WI38 (cell line): ENCODE measurements around the gene TMEM198.

Source experiments
- H3K4me3 ChIP-seq: 2 replicates; pipeline ENCODE4 v1.5.1; 2011; ENCODE audit warnings: low read depth, mild to moderate bottlenecking, control low read depth, low read length
- CTCF ChIP-seq: IDR thresholded peaks from 2 replicates; pipeline ENCODE4 v1.5.1; 2012; ENCODE audit warnings: low read depth, mild to moderate bottlenecking, control low read depth, low read length

Gene TMEM198

GRCh38 chr2:219551441-219552381 lies 7.9 kb downstream of the TMEM198 start:
- peak overlapping the region; percentile 61 for H3K4me3 ChIP-seq
- no peak for TF ChIP-seq CTCF

DNA sequence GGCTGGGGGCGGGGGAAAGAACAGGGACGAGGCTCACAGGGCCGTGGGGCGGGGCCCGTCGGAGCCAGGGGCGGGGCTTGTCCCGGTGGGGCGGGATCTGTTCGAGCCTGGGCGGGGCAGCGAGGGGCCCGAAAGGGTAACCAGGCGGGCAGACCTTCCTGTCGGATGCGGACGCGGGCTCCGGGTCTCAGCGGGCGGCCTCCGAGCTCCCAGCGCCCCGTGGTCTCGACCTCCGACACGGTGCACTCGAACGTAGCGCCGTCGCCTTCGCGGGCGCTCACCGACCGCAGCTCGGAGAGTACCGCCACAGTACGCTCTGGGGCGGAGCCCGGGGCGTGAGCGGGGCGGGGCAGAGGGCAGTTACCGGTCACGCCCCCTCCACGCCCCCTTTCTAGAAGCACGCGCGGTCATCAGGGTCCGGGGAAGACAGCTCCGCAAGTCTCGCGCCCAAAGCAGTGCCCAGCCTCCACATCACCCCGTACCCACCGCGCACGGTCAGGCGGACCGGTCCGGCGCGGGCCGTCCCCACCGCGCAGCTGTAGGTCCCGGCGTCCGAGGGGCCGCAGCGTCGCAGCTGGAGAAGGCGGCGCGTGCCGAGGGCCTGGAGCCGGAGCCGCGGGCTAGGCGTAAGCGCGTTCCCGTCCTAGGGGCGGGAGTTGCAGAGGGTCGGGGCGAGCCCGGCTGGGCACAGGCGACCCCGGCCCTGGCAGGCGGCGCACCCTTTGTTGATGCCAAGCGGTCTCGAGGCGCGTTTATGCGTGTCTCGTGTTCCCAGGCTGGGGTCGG lies 8.7 kb downstream of the TMEM198 start:
- no peak for TF ChIP-seq CTCF
- H3K4me3 ChIP-seq: peak overlapping the region; percentile 61

- peak overlapping the region; percentile 61 for H3K4me3 ChIP-seq
- no peak for TF ChIP-seq CTCF
Observed at GRCh38 chr2:219553168-219553417, 9.3 kb downstream of the TMEM198 start.

- no peak overlapping the region for H3K4me3 ChIP-seq
- TF ChIP-seq CTCF: no peak
Observed at GRCh38 chr2:219553463-219553963, 9.7 kb downstream of the TMEM198 start.

GRCh38 chr2:219554350-219554749 lies 10.5 kb downstream of the TMEM198 start:
- no peak overlapping the region for H3K4me3 ChIP-seq
- no peak for TF ChIP-seq CTCF

DNA sequence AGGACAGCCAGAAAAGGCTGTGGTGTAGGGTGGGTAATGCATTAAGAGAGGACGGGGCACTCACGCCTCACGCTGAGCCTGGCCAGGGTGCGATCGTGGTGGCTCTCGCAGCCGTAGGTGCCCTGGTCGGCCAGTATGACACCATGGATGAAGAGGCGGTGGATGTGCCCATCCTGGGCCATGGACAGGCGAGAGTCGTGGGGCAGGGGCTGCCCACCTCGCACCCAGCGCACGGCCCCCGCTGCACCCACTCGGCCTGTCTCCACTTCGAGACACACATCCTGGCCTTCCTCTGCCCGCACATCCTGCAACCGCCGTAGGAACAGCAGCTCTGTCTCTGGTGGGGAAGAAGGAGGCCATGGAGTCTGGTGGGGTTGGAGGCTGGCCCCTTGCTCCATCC lies 12.1 kb downstream of the TMEM198 start:
- no peak for TF ChIP-seq CTCF
- H3K4me3 ChIP-seq: no peak overlapping the region

- no peak overlapping the region for H3K4me3 ChIP-seq
- TF ChIP-seq CTCF: no peak
Observed at GRCh38 chr2:219556413-219556812, 12.6 kb downstream of the TMEM198 start.
